Epidermal melanocyte (primary cell): ENCODE results near the gene PPARG.
"Not testable (repeated sequence)": the region's sequence is repeated elsewhere in the genome, so short reads cannot be mapped to it uniquely, and the experiment has no call there.

Experiments used
- DNase-seq: peaks from one replicate; pipeline ENCODE4 v3.0.0; 2011; ENCODE audit warnings: low spot score; ENCODE audit not compliant: insufficient read length

PPARG gene

GRCh38 chr3:12288182-12289129 is at the start of gene PPARG:
TSS of gene PPARG (plus strand) at chr3:12289070. CDS start at chr3:12379712, 90,642 bp downstream.
- DNase-seq = no peak

- DNase-seq = no peak
Measured at GRCh38 chr3:12239301-12239700, 49.6 kb upstream of the PPARG start.

GRCh38 chr3:12242772-12243171 is 46.1 kb upstream of the PPARG start:
- DNase-seq = no peak

GRCh38 chr3:12246497-12247163 is 42.2 kb upstream of the PPARG start:
- no peak for DNase-seq

GRCh38 chr3:12247411-12247810 is 41.5 kb upstream of the PPARG start:
- no peak for DNase-seq

- no peak for DNase-seq
Measured at GRCh38 chr3:12249519-12249918, 39.4 kb upstream of the PPARG start.

- DNase-seq = no peak
Measured at GRCh38 chr3:12252889-12253288, 36.0 kb upstream of the PPARG start.

- DNase-seq = no peak
Measured at GRCh38 chr3:12253516-12254343, 35.1 kb upstream of the PPARG start.

GRCh38 chr3:12255393-12255792 is 33.5 kb upstream of the PPARG start:
- DNase-seq = no peak

- no peak for DNase-seq
Measured at GRCh38 chr3:12258911-12259310, 30.0 kb upstream of the PPARG start.

- DNase-seq = not testable (repeated sequence)
Measured at GRCh38 chr3:12262173-12262572, 26.7 kb upstream of the PPARG start.

GRCh38 chr3:12265508-12265907 is 23.4 kb upstream of the PPARG start:
- no peak for DNase-seq

- DNase-seq = no peak
Measured at GRCh38 chr3:12266038-12266437, 22.8 kb upstream of the PPARG start.

GRCh38 chr3:12267376-12268030 is 21.4 kb upstream of the PPARG start:
- no peak for DNase-seq

- no peak for DNase-seq
Measured at GRCh38 chr3:12268049-12268735, 20.7 kb upstream of the PPARG start.

GRCh38 chr3:12270976-12271375 is 17.9 kb upstream of the PPARG start:
- no peak for DNase-seq

GRCh38 chr3:12273045-12273695 is 15.7 kb upstream of the PPARG start:
- DNase-seq = peak; percentile 19

GRCh38 chr3:12275974-12276650 is 12.8 kb upstream of the PPARG start:
- DNase-seq = no peak

GRCh38 chr3:12276827-12277226 is 12.0 kb upstream of the PPARG start:
- not testable (repeated sequence) for DNase-seq
